Panc1 (cell line): ENCODE measurements around the gene PDGFD. TPM values are rescaled to one million over a fixed set of nuclear protein-coding genes. Genes with fewer than 3 reads are reported as not detected.

Experiments
- ATAC-seq: fragments of 200-7000 bp; cut with Tn5 transposase; 2 replicates; pipeline ENCODE4 v1.9.1; 2020; ENCODE audit warnings: mild to moderate bottlenecking, moderate library complexity
- BruUV-seq: library from RNA; stranded (reverse); fragments of 400-500 nt; replicated peaks from 2 replicates; lab custom pipeline; 2021; lab: Mats Ljungman, UMichigan
- CTCF ChIA-PET: fragments of 300-600 bp; sonication (Branson Sonifier 250); formaldehyde crosslinking; loops from one replicate; lab custom pipeline; 2022; ENCODE audit warnings: antibody characterized with exemption; lab: Charles Lee
- POLR2A ChIA-PET: fragments of 300-600 bp; sonication (Branson Sonifier 250); formaldehyde crosslinking; loops from one replicate; lab custom pipeline; 2022; ENCODE audit warnings: antibody characterized with exemption; lab: Charles Lee
- DNase-seq: peaks from one replicate; pipeline ENCODE4 v3.0.0-alpha.2; 2010; ENCODE audit warnings: low read depth, low spot score
- H3K27ac ChIP-seq: 2 replicates; pipeline ENCODE4 v1.5.1; 2011; ENCODE audit warnings: mild to moderate bottlenecking, low read length, inconsistent platforms
- H3K27me3 ChIP-seq: fragments of 200-500 bp; sonication (Bioruptor generic); 2 replicates; pipeline ENCODE4 v1.6.0; 2014; ENCODE audit warnings: low read length, inconsistent platforms; ENCODE audit not compliant: control insufficient read depth, insufficient read depth
- H3K36me3 ChIP-seq: fragments of 200-500 bp; sonication (Bioruptor generic); 2 replicates; pipeline ENCODE4 v1.5.1; 2014; ENCODE audit warnings: inconsistent platforms, mild to moderate bottlenecking, low read length, moderate library complexity; ENCODE audit not compliant: control insufficient read depth, insufficient read depth
- H3K4me1 ChIP-seq: 2 replicates; pipeline ENCODE4 v1.5.1; 2011; ENCODE audit warnings: inconsistent platforms, mild to moderate bottlenecking, low read length, moderate library complexity; ENCODE audit not compliant: control insufficient read depth, insufficient read depth
- H3K4me3 ChIP-seq, 2 experiments: 2 replicates each; pipeline ENCODE4 v1.5.1; 2011 to 2012; ENCODE audit warnings: low read depth in 2 of 2, low read length in 2 of 2, mild to moderate bottlenecking in 2 of 2, inconsistent platforms in 1 of 2, moderate library complexity in 1 of 2
- H3K9me3 ChIP-seq: fragments of 200-500 bp; sonication (Bioruptor generic); 2 replicates; pipeline ENCODE4 v1.5.1; 2014; ENCODE audit warnings: low read depth, mild to moderate bottlenecking, inconsistent platforms, low read length, moderate library complexity; ENCODE audit not compliant: control insufficient read depth, insufficient read depth
- CTCF ChIP-seq: fragments of 450-650 bp; IDR thresholded peaks from 2 replicates; pipeline ENCODE4 v1.5.1; 2017; ENCODE audit warnings: mild to moderate bottlenecking
- POLR2AphosphoS5 ChIP-seq: IDR thresholded peaks from 2 replicates; pipeline ENCODE4 v1.6.1; 2012; ENCODE audit warnings: mild to moderate bottlenecking, low read depth, low read length, moderate library complexity
- REST ChIP-seq, 2 experiments: IDR thresholded peaks; 2 replicates each; pipeline ENCODE4 v1.6.1; 2011 to 2012; ENCODE audit warnings: low read depth in 2 of 2, control low read depth in 1 of 2, low read length in 1 of 2, mild to moderate bottlenecking in 1 of 2, moderate library complexity in 1 of 2; ENCODE audit not compliant: insufficient read depth in 1 of 2
- SIN3A ChIP-seq: IDR thresholded peaks from 2 replicates; pipeline ENCODE4 v1.6.1; 2012; ENCODE audit warnings: low read depth, mild to moderate bottlenecking, low read length, moderate library complexity, borderline replicate concordance; ENCODE audit not compliant: insufficient read depth
- TCF7L2 ChIP-seq: IDR thresholded peaks from 2 replicates; pipeline ENCODE4 v1.6.1; 2011; ENCODE audit warnings: mild to moderate bottlenecking, low read depth, low read length, inconsistent platforms
- in situ Hi-C: cut with HindIII; loops from 2 replicates; pipeline ENCODE4 v1.10.0; 2016; ENCODE audit warnings: low sequenced_read_pairs, low pct_unique_long_range_greater_than_20kb
- intact Hi-C: fragments of 100-400 bp; cut with micrococcal nuclease; formaldehyde crosslinking; loops from one replicate; pipeline ENCODE4 v1.10.0; 2022; ENCODE audit not compliant: unreplicated experiment
- total RNA-seq: library from RNA; stranded (reverse); gene quantifications from one replicate; pipeline ENCODE4 v1.2.1, GENCODE V29; 2021; ENCODE audit not compliant: unreplicated experiment

PDGFD gene
- total RNA-seq, 1 experiment from 2014 or later: 1.3 TPM

- Histone ChIP-seq H3K9me3 (no peaks in the 10 kb centered on the region), H3K4me1 (peaks cover 3% of the 10 kb centered on the region), H3K36me3 (no peaks in the 10 kb centered on the region), H3K4me3 (peak overlapping the region in 1 of 2 experiments; percentile 50; a peak in 1 of 4 replicates), H3K27ac (no peak overlapping the region), H3K27me3 (peaks cover 16% of the 10 kb centered on the region)
- BruUV-seq: no TSS peak
- TF ChIP-seq REST (IDR thresholded peaks at IDR 0.05; ENCODE audit: insufficient read depth in 1 of 2, low read depth in 2 of 2, low read length in 1 of 2) (no peak), CTCF (no peak), SIN3A (no peak), TCF7L2 (no peak), POLR2AphosphoS5 (no peak)
- ATAC-seq: 0 out of 2 replicates have a peak, but pooled peaks have one; percentile 25
- in situ Hi-C loops (no loop called here), intact Hi-C loops (no loop called here)
- CTCF ChIA-PET: interaction anchor here (1.2 kb wide), 1 partner anchor 482 kb away, joined by 3 read pairs; no protein-coding TSS in a partner anchor
- POLR2A ChIA-PET: no interaction called here
- no peak for DNase-seq
Measured at GRCh38 chr11:104165014-104165413, 1.1 kb upstream of the PDGFD start.

GRCh38 chr11:104163100-104164027 is 583 bp downstream of the PDGFD start:
- no peak for TF ChIP-seq REST (IDR thresholded peaks at IDR 0.05; ENCODE audit: insufficient read depth in 1 of 2, low read depth in 2 of 2, low read length in 1 of 2)
- 0 out of 2 replicates have a peak, but pooled peaks have one; percentile 35 for TF ChIP-seq TCF7L2
- ATAC-seq: peak; percentile 35; the same call in 1 of the 2 replicates
- intact Hi-C loops: no loop called here
- Histone ChIP-seq H3K4me1 (peaks cover 3% of the 10 kb centered on the region), H3K4me3 (peak overlapping the region; percentile 50 to 52), H3K9me3 (no peaks in the 10 kb centered on the region), H3K36me3 (no peaks in the 10 kb centered on the region), H3K27ac (no peak overlapping the region), H3K27me3 (peaks cover 16% of the 10 kb centered on the region)
- in situ Hi-C loops: no loop called here
- BruUV-seq: no TSS peak
- ChIA-PET POLR2A (no interaction called here), CTCF (interaction anchor here (0.5 to 1.2 kb wide), 2 partner anchors 481 to 1465 kb away, joined by 3 to 7 read pairs; no protein-coding TSS in a partner anchor)
- DNase-seq: no peak
